Daoy (cell line): ENCODE measurements around the gene ARHGEF2. TPM values are rescaled to one million over a fixed set of nuclear protein-coding genes. Genes with fewer than 3 reads are reported as not detected.

ENCODE experiments used
- DNase-seq: peaks from one replicate; pipeline ENCODE4 v3.0.0-alpha.2; 2015; ENCODE audit warnings: low read depth
- total RNA-seq: library from RNA; depleted of rRNA; stranded (reverse); fragments of >200 nt; shearing (Covaris generic); gene quantifications from 2 replicates; pipeline ENCODE4 v1.2.3, GENCODE V29; 2014; rRNA removed

Gene ARHGEF2
- total RNA-seq, 1 experiment from 2014 or later = 66.0 TPM

DNA sequence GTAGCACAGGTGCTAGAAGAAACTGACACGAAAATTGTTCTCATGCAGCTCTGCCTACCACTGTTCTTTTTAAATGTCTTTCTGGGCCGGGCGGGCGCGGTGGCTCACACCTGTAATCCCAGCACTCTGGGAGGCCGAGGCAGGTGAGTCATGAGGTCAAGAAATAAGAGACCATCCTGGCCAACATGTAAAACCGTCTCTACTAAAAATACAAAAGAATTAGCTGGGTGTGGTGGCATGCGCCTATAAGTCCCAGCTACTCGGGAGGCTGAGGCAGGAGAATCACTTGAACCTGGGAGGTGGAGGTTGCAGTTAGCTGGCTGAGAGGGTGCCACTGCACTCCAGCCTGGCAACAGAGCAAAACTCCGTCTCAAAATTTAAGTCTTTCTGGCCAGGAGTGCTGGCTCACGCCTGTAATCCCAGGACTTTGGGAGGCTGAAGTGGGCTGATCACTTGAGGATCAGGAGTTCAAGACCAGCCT is 66.3 kb downstream of the ARHGEF2 start:
- DNase-seq = peak; percentile 16

DNA sequence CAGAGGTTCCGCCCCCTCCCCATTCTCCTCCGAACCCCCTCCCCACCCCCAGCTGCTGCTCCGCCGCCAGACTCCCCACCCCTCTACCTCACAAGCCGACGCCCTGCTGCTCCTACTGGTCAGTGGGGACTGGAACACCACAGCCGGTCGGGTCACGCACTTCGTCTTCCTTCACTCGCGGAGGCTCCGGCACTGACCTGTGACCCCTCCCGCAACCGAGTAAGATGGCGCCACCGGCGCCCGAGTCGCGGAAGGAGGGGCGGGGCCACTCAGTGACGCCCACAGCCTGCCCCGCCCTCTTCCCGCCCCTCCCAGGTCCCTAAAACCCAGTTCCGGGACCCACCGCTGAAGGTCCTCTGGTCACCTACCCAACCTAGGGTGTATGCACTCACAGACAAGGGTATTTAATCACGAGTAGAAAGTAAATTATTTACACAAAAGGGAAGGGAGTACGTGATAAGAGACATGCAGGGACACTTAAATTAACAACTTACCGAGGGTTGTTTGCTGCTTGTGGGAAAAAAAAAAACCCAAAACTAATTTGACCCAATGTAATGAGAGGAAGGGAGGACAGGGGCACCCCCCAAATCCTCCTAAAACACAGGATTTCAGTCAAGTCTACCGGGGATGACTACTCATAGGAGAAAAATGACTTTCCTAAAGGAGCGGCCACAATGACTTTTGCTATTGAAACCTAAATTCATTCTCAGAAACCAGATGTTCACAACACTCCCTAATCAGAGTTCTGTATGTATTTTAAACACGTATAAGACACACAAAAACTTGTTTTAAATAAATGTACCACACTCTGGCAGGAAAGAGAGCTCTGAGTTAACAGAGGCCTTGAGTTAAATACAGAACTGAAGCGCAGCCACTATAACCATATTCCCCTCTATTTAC is 66.9 kb downstream of the ARHGEF2 start, which contains the start of gene RIT1:
RIT1 (minus strand) TSS at position 194 of the 900 bp plus-strand sequence. CDS start 588 bp downstream, outside the sequence.
- peak; percentile 86 for DNase-seq

DNA sequence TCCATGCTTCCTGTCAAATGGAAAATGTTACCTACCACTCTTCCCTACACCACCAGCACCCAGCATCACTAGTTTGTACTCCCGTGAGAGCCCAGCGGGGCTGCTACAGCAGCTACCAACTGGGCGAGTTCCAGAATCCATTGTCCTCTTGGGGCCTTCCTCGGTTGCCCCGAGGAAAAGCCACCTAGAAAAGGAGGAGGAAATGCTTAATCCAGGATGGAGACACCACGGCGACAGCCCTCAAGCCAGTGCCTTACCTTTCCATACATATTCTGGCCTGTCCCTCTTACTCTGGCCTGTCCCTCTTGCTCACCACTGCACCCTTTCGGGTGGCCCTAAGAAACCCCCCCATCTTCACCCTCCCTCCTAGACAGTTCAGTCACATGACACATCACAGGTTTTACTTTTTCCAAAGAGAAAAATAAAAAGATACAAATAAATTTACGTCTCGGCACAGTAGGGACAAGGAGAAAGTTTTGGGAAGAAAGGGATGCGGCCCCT is 67.7 kb downstream of the ARHGEF2 start:
- DNase-seq = peak; percentile 41

DNA sequence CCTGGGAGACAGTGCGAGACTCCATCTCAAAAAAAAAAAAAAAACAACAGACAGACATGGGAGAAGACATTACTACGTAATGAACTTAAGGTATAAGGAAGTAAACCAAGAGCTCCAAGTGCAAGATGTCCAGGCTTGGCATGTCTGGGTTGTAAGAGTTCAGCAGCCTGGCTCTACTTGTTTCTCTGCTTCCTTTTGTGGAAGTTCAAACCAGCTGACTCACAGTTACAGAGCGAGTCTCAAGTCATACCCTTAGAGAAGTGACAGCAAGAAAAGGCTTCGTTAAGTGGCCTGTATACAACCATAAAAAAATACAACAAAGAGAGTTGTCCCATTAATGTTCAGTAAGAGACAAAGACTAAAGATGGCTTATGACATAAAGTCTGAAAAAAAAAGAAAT is 68.5 kb downstream of the ARHGEF2 start:
- no peak for DNase-seq

DNA sequence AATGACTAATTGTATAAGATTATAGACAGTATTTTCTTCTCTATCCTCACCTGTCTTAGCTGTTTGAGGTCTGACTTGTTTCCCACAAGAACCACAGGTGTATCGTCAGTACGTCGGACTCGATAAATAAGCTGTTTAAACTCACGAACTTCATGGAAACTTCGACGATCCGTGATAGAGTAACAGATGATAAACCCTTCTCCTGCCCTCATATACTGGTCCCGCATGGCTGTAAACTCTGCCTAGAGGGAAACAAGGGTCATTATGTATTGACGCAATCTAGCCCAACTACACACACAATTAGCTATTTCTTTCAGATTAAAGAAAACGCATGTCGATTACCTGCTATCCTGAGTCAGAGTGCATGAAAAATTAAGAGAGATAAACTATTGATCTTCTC is 74.1 kb downstream of the ARHGEF2 start:
- no peak for DNase-seq

DNA sequence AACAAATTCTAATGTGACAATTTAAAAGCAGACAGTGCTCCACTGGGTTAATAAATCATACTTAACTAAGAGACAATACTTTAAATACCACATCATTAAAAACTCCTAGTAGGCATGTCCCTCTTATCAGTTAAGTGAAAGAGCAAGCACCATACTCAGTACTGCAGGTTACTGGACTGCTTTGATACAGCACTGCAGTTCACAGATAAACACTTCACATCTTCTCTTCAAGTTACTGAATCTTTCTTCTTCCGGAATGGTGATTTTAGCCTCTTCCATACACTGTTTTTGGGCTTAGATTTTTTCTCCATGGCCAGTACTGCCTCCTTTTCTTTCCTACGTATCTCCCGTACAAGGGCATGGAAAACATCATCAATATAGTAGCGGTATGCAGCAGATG is 78.2 kb downstream of the ARHGEF2 start:
- no peak for DNase-seq

DNA sequence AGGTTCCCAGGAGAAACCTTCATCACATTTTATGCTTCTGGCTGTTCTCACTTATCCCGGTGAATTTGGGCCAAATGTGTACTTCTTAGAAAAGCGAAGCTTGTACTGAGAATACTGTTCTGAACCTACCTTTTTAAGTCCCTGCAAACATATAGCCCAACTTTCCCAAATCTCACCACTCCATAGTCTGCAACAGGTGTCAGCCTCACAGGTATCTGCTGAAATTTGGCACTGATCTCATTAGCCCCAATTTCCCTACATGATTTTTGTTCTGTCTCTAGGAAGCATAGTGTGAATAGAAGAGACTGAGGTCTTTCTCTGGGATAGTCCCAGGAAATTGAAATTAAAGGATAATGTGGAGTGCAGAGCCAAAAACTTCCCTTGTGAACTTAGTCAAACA is 78.7 kb downstream of the ARHGEF2 start:
- DNase-seq = no peak

DNA sequence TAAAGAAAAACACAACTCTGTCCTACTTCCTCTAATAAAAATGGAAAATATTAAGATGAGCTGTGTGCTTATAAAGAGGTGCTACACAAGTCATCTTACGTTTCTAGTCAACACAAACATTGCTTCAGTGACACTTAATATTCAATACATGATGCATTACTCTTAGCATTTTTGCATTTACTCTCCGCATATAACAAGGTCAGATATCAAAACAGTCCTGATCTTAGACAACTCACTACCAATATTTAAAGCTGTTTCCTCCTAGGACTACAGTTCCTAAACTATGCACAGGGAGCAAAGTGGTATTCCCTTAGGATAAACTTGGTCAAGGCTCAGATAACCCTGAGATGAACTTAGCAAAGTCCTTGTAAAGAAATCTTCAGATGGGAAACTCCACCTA is 79.5 kb downstream of the ARHGEF2 start:
- no peak for DNase-seq

DNA sequence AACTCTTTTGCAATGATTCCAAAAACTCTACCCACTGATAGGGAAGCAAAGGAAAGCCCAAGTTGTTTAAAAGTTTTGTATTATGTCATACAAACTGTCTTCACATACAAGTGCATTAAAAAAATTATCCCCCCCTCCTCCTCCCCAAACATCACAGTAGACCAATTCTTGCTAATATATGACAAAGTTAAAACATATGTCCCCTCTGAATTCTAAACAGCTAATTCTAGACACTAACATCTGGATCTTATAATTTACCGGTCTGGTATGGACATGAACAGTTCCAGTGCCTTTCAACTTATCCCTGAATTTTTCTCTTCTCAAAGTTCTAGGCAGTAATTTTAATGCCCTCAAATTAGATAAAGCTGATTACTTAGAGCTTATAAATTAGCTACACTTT is 80.6 kb downstream of the ARHGEF2 start:
- DNase-seq = no peak

Other genes with a start within 250 kb of the ARHGEF2 start
- 16.0 and 22.5 TPM in 2 replicates for gene GON4L, start 121.3 kb downstream of the ARHGEF2 start, total RNA-seq
- 7.4 and 12.8 TPM in 2 replicates for gene SYT11, start 119.0 kb downstream of the ARHGEF2 start, total RNA-seq
- 22.4 and 26.6 TPM in 2 replicates for gene RIT1, start 67.2 kb downstream of the ARHGEF2 start, total RNA-seq
- gene KHDC4, start 44.1 kb downstream of the ARHGEF2 start, total RNA-seq = 45.8 and 58.2 TPM in 2 replicates
- gene RXFP4, start 36.9 kb downstream of the ARHGEF2 start, total RNA-seq = not detected in 2 replicates
- gene SSR2, start 42.4 kb upstream of the ARHGEF2 start, total RNA-seq = 657 and 799 TPM in 2 replicates
- gene UBQLN4, start 75.3 kb upstream of the ARHGEF2 start, total RNA-seq = 22.7 and 28.5 TPM in 2 replicates
- 29.8 and 53.9 TPM in 2 replicates for gene LAMTOR2, start 76.2 kb upstream of the ARHGEF2 start, total RNA-seq
- not detected in 2 replicates for gene RAB25, start 82.6 kb upstream of the ARHGEF2 start, total RNA-seq
- 5.3 and 12.8 TPM in 2 replicates for gene MEX3A, start 103.9 kb upstream of the ARHGEF2 start, total RNA-seq
- gene LMNA, start 136.2 kb upstream of the ARHGEF2 start, total RNA-seq = 708 and 737 TPM in 2 replicates
- gene SEMA4A, start 175.0 kb upstream of the ARHGEF2 start, total RNA-seq = 0.29 and 0.68 TPM in 2 replicates
- 14.0 and 15.1 TPM in 2 replicates for gene SLC25A44, start 215.6 kb upstream of the ARHGEF2 start, total RNA-seq
- gene PMF1, start 234.5 kb upstream of the ARHGEF2 start, total RNA-seq = 84.6 and 91.3 TPM in 2 replicates